Superior temporal gyrus (tissue), 1 donor: ENCODE measurements around the gene SLC22A4.

ENCODE experiments used
- DNase-seq: peaks from one replicate; pipeline ENCODE4 v3.0.0-alpha.2; 2016; ENCODE audit errors: extremely low spot score

Gene SLC22A4

GRCh38 chr5:132275367-132276220 is 18.6 kb upstream of the SLC22A4 start:
- no peak for DNase-seq

GRCh38 chr5:132277256-132277655 is 16.9 kb upstream of the SLC22A4 start:
- DNase-seq, result no peak

- no peak for DNase-seq
Measured at GRCh38 chr5:132277971-132278853, 16.0 kb upstream of the SLC22A4 start.

GRCh38 chr5:132279801-132280200 is 14.4 kb upstream of the SLC22A4 start:
- DNase-seq, result no peak

GRCh38 chr5:132280371-132281240 is 13.6 kb upstream of the SLC22A4 start:
- DNase-seq, result no peak

GRCh38 chr5:132281856-132282614 is 12.2 kb upstream of the SLC22A4 start:
- DNase-seq, result no peak

- DNase-seq, result no peak
Measured at GRCh38 chr5:132283423-132284043, 10.7 kb upstream of the SLC22A4 start.

- DNase-seq, result no peak
Measured at GRCh38 chr5:132289097-132289496, 5.1 kb upstream of the SLC22A4 start.

- DNase-seq, result no peak
Measured at GRCh38 chr5:132291026-132291425, 3.2 kb upstream of the SLC22A4 start.

GRCh38 chr5:132293066-132293991 is 865 bp upstream of the SLC22A4 start:
- peak; percentile 78 for DNase-seq

- DNase-seq, result no peak
Measured at GRCh38 chr5:132294728-132295504, 722 bp downstream of the SLC22A4 start.

- DNase-seq, result no peak
Measured at GRCh38 chr5:132295505-132296411, 1.6 kb downstream of the SLC22A4 start.

GRCh38 chr5:132296412-132297016 is 2.3 kb downstream of the SLC22A4 start:
- DNase-seq, result no peak

GRCh38 chr5:132297211-132297940 is 3.2 kb downstream of the SLC22A4 start:
- no peak for DNase-seq

- no peak for DNase-seq
Measured at GRCh38 chr5:132298298-132299212, 4.4 kb downstream of the SLC22A4 start.
